B cell (primary cell): ENCODE data around the gene OSR1. TPM values are rescaled to one million over a fixed set of nuclear protein-coding genes. Genes with fewer than 3 reads are reported as not detected.
A peak's percentile ranks its signal among the peaks of the same experiment; 100 is the strongest.

Experiments
- ATAC-seq: fragments of 200-7000 bp; cut with Tn5 transposase; one replicate; pipeline ENCODE4 v1.10.0; 2021; ENCODE audit warnings: low read depth, mild to moderate bottlenecking, moderate number of reproducible peaks, moderate library complexity
- CTCF ChIA-PET: fragments of 350-600 bp; sonication (Branson Sonifier 250); formaldehyde crosslinking; loops from one replicate; lab custom pipeline; 2021; ENCODE audit warnings: antibody characterized with exemption, inconsistent platforms; lab: Charles Lee
- POLR2A ChIA-PET: fragments of 350-600 bp; sonication (Branson Sonifier 250); formaldehyde crosslinking; loops from one replicate; lab custom pipeline; 2021; ENCODE audit warnings: antibody characterized with exemption; lab: Charles Lee
- DNase-seq: peaks from one replicate; pipeline ENCODE4 v3.0.0; 2013
- H2AFZ ChIP-seq: 2 replicates; pipeline ENCODE4 v1.6.1; 2012; ENCODE audit warnings: mild to moderate bottlenecking, low read depth, low read length; ENCODE audit not compliant: insufficient read depth, poor library complexity, severe bottlenecking
- H3K27ac ChIP-seq, 2 donors: 1 replicate in 1 of 2; 2 replicates in 1 of 2; pipeline ENCODE4 v1.5.1; 2012 to 2013; ENCODE audit warnings: low read length in 2 of 2, mild to moderate bottlenecking in 2 of 2, moderate library complexity in 1 of 2
- H3K27me3 ChIP-seq, 4 experiments: fragments of 200-600 bp in 1 of 4; sonication (generic) in 1 of 4; replicated peaks in 1 of 4; 1 replicate in 2 of 4; 2 replicates in 2 of 4; pipeline versions ENCODE4 v1.6.1 to v1.7.0; 2013 to 2016; ENCODE audit warnings: low read length in 3 of 4, mild to moderate bottlenecking in 2 of 4, mixed read lengths in 1 of 4, moderate library complexity in 1 of 4; ENCODE audit not compliant: insufficient read depth in 4 of 4, control insufficient read depth in 3 of 4; ENCODE audit errors: control extremely low read depth in 1 of 4
- H3K36me3 ChIP-seq, 2 experiments: replicated peaks in 1 of 2; 1 replicate in 1 of 2; 2 replicates in 1 of 2; pipeline versions ENCODE4 v1.6.1 to v1.7.1; 2013; ENCODE audit warnings: low read length in 1 of 2; ENCODE audit not compliant: insufficient read depth in 2 of 2, control insufficient read depth in 1 of 2; ENCODE audit errors: control extremely low read depth in 1 of 2, extremely low read depth in 1 of 2
- H3K4me1 ChIP-seq, 2 donors: fragments of 200-600 bp in 1 of 2; sonication (generic) in 1 of 2; 1 replicate in 1 of 2; 2 replicates in 1 of 2; pipeline versions ENCODE4 v1.5.1 to v1.6.1; 2013 to 2017; ENCODE audit warnings: low read length in 2 of 2; ENCODE audit not compliant: control insufficient read depth in 2 of 2, insufficient read depth in 2 of 2
- H3K4me2 ChIP-seq: replicated peaks from 2 replicates; pipeline ENCODE3; 2012; ENCODE audit warnings: mild to moderate bottlenecking, low read depth, low read length; ENCODE audit not compliant: poor library complexity, severe bottlenecking
- H3K4me3 ChIP-seq, 5 experiments: fragments of 200-600 bp in 1 of 5; sonication (generic) in 1 of 5; 1 replicate in 3 of 5; 2 replicates in 2 of 5; pipeline versions ENCODE4 v1.5.1 to v1.7.0; 2011 to 2016; ENCODE audit warnings: low read length in 4 of 5, mild to moderate bottlenecking in 4 of 5, low read depth in 2 of 5, control low read depth in 1 of 5, moderate library complexity in 1 of 5; ENCODE audit not compliant: insufficient read depth in 1 of 5; ENCODE audit errors: control extremely low read depth in 1 of 5, extremely low read depth in 1 of 5
- H3K79me2 ChIP-seq: fragments of 200-600 bp; sonication (generic); one replicate; pipeline ENCODE4 v1.6.0; 2016; ENCODE audit warnings: low read length; ENCODE audit not compliant: control insufficient read depth, insufficient read depth
- H3K9ac ChIP-seq: fragments of 200-600 bp; sonication (generic); 2 replicates; pipeline ENCODE4 v1.6.1; 2017; ENCODE audit warnings: mild to moderate bottlenecking, low read length, moderate library complexity
- H3K9me3 ChIP-seq, 3 donors: one replicate each; pipeline versions ENCODE4 v1.6.1 to v1.7.1; 2013; ENCODE audit warnings: low read length in 2 of 3; ENCODE audit not compliant: control insufficient read depth in 2 of 3, insufficient read depth in 1 of 3; ENCODE audit errors: control extremely low read depth in 1 of 3
- H4K20me1 ChIP-seq: 2 replicates; pipeline ENCODE4 v1.6.0; 2012; ENCODE audit warnings: mild to moderate bottlenecking, low read length; ENCODE audit not compliant: insufficient read depth, control insufficient read depth, poor library complexity, severe bottlenecking
- H3K27ac Mint-ChIP-seq: one replicate; pipeline ENCODE4 v1.8.0; 2021; ENCODE audit warnings: mixed read lengths
- H3K27me3 Mint-ChIP-seq: one replicate; pipeline ENCODE4 v1.8.0; 2021; ENCODE audit warnings: mixed read lengths
- H3K4me1 Mint-ChIP-seq: one replicate; pipeline ENCODE4 v1.8.0; 2021; ENCODE audit warnings: mixed read lengths
- H3K4me3 Mint-ChIP-seq: one replicate; pipeline ENCODE4 v1.8.0; 2021; ENCODE audit warnings: mixed read lengths
- H3K9me3 Mint-ChIP-seq: one replicate; pipeline ENCODE4 v1.8.0; 2022; ENCODE audit warnings: mixed read lengths; ENCODE audit not compliant: insufficient read depth
- CTCF ChIP-seq: fragments of 200-600 bp; IDR thresholded peaks from one replicate; pipeline ENCODE4 v1.8.0; 2022; ENCODE audit warnings: antibody characterized with exemption, mild to moderate bottlenecking
- EZH2 ChIP-seq: IDR thresholded peaks from 2 replicates; pipeline ENCODE4 v1.6.1; 2012; ENCODE audit warnings: borderline replicate concordance, low read depth, mild to moderate bottlenecking, moderate library complexity, low read length; ENCODE audit not compliant: insufficient read depth, poor library complexity, severe bottlenecking
- WGBS: methylation state at CpG from one replicate; pipeline ENCODE4 v1.1.5; 2013; ENCODE audit warnings: missing lambda C conversion rate; ENCODE audit not compliant: insufficient coverage; 5-methylcytosine and 5-hydroxymethylcytosine counted together
- intact Hi-C: fragments of 100-400 bp; cut with micrococcal nuclease; formaldehyde crosslinking; loops from one replicate; pipeline ENCODE4 v1.10.0; 2022
- polyA plus RNA-seq: library from polyadenylated mRNA; depleted of rRNA; stranded (reverse); fragments of >200 nt; gene quantifications from 2 replicates; pipeline ENCODE4 v1.2.3, GENCODE V29; 2012
- total RNA-seq, 2 donors: library from RNA; stranded (reverse); fragments of 120-200 nt in 1 of 2; gene quantifications; 1 replicate in 1 of 2; 2 replicates in 1 of 2; pipeline versions ENCODE4 v1.2.3 to v1.2.4, GENCODE V29; 2013 to 2022

Gene OSR1
- total and polyA plus RNA-seq, 2 donors (not counting 1 experiment from before 2014, with no cell fraction given) = not detected

GRCh38 chr2:19355014-19355405, 3.4 kb downstream of the OSR1 start:
- H3K27me3 ChIP-seq = peaks cover 0 to 99% (median 80%) of the 10 kb centered on the region in 4 experiments
- intact Hi-C loops = no loop called here
- no peaks in the 10 kb centered on the region for H3K9me3 Mint-ChIP-seq
- H4K20me1 ChIP-seq = no peaks in the 10 kb centered on the region
- no peaks in the 10 kb centered on the region for H3K79me2 ChIP-seq
- peaks cover 0 to 84% (median 5%) of the 10 kb centered on the region in 3 donors for H3K9me3 ChIP-seq
- POLR2A ChIA-PET = no interaction called here
- H3K4me1 ChIP-seq = peaks cover 62 to 70% of the 10 kb centered on the region in 2 donors
- DNase-seq (peak; percentile 17), ATAC-seq (no peak)
- CTCF ChIA-PET = interaction anchor here (1.1 kb wide), 1 partner anchor 32 kb away, joined by 3 read pairs; no protein-coding TSS in a partner anchor
- H3K27ac Mint-ChIP-seq = no peak overlapping the region
- no peak overlapping the region for H3K4me2 ChIP-seq
- H3K27ac ChIP-seq = no peak overlapping the region
- peaks cover 71% of the 10 kb centered on the region for H3K27me3 Mint-ChIP-seq
- H3K36me3 ChIP-seq = no peaks in the 10 kb centered on the region
- peaks cover 41% of the 10 kb centered on the region for H3K4me1 Mint-ChIP-seq
- no peak overlapping the region for H3K4me3 ChIP-seq
- H2AFZ ChIP-seq = no peak overlapping the region
- H3K9ac ChIP-seq = no peak overlapping the region
- H3K4me3 Mint-ChIP-seq = no peak overlapping the region
- 21% methylated on average over 2 of the region's 3 CpGs for WGBS
- TF ChIP-seq EZH2 (no peak), CTCF (no peak)

DNA sequence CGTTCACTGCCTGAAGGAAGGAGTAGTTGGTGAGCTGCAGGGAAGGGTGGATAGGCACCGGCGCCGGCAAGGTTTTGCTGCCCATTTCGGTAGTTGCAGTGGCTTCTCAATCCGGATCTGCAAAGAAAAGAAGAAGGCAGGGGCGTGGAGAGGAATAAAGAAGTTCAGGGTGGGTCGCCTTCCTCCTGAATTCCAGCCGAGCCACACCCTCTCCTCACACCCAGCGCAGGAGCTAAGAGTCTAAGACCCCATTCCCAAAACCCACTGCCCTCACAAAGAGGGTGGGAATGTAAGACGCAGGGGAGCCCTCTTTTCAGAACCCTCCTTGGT, 4.7 kb downstream of the OSR1 start:
- H3K9ac ChIP-seq = no peak overlapping the region
- H3K79me2 ChIP-seq = no peaks in the 10 kb centered on the region
- no peak overlapping the region for H3K4me3 ChIP-seq
- DNase-seq (no peak), ATAC-seq (no peak)
- TF ChIP-seq EZH2 = no peak
- TF ChIP-seq CTCF = no peak
- H3K4me2 ChIP-seq = no peak overlapping the region
- WGBS = 28% methylated on average over 7 of the region's 11 CpGs
- intact Hi-C loops = no loop called here
- ChIA-PET CTCF (no interaction called here), POLR2A (no interaction called here)
- H2AFZ ChIP-seq = no peak overlapping the region
- no peak overlapping the region for H3K4me3 Mint-ChIP-seq
- peaks cover 35% of the 10 kb centered on the region for H3K4me1 Mint-ChIP-seq
- peaks cover 77% of the 10 kb centered on the region for H3K27me3 Mint-ChIP-seq
- no peak overlapping the region for H3K27ac Mint-ChIP-seq
- H3K4me1 ChIP-seq = peaks cover 60 to 68% of the 10 kb centered on the region in 2 donors
- no peaks in the 10 kb centered on the region for H3K9me3 Mint-ChIP-seq
- H4K20me1 ChIP-seq = no peaks in the 10 kb centered on the region
- no peaks in the 10 kb centered on the region for H3K36me3 ChIP-seq
- peaks cover 0 to 88% (median 5%) of the 10 kb centered on the region in 3 donors for H3K9me3 ChIP-seq
- H3K27me3 ChIP-seq = peaks cover 0 to 99% (median 79%) of the 10 kb centered on the region in 4 experiments
- H3K27ac ChIP-seq = no peak overlapping the region
